HepG2 (cell line): ENCODE measurements around the gene MKNK1. TPM values are rescaled to one million over a fixed set of nuclear protein-coding genes. Genes with fewer than 3 reads are reported as not detected.

Source experiments
- CTCF ChIP-seq: sonication (generic); formaldehyde crosslinking; IDR thresholded peaks from 2 replicates; pipeline ENCODE4 v1.5.0; 2020; ENCODE audit warnings: mild to moderate bottlenecking, missing genetic modification reagents, moderate library complexity
- HOXA7 ChIP-seq: sonication (generic); formaldehyde crosslinking; IDR thresholded peaks from 2 replicates; pipeline ENCODE4 v1.8.1; 2022; ENCODE audit warnings: mild to moderate bottlenecking, missing genetic modification reagents, moderate library complexity
- KDM2A ChIP-seq: sonication (generic); formaldehyde crosslinking; IDR thresholded peaks from 2 replicates; pipeline ENCODE4 v1.4.0; 2020; ENCODE audit warnings: low read depth, missing genetic modification reagents, borderline replicate concordance
- KLF11 ChIP-seq: IDR thresholded peaks from 2 replicates; pipeline ENCODE4 v1.6.1; 2016; ENCODE audit warnings: missing compliant biosample characterization
- NR2C2 ChIP-seq: sonication (generic); formaldehyde crosslinking; IDR thresholded peaks from 2 replicates; pipeline ENCODE4 v1.4.0; 2020; ENCODE audit warnings: missing genetic modification reagents, mild to moderate bottlenecking, moderate library complexity, borderline replicate concordance
- NR2F2 ChIP-seq: IDR thresholded peaks from 2 replicates; pipeline ENCODE4 v1.6.1; 2012; ENCODE audit warnings: low read depth, inconsistent platforms, borderline replicate concordance
- RAD21 ChIP-seq: fragments of 450-650 bp; formaldehyde crosslinking; IDR thresholded peaks from 2 replicates; pipeline ENCODE4 v1.5.0; 2020; ENCODE audit warnings: mild to moderate bottlenecking
- RXRA ChIP-seq: sonication (generic); formaldehyde crosslinking; IDR thresholded peaks from 2 replicates; pipeline ENCODE4 v1.5.1; 2020; ENCODE audit warnings: missing genetic modification reagents
- SMC3 ChIP-seq: IDR thresholded peaks from 2 replicates; pipeline ENCODE4 v1.6.1; 2011; ENCODE audit warnings: low read length, improper control_type of control experiment
- polyA plus RNA-seq, 8 experiments: library from polyadenylated mRNA; depleted of rRNA in 3 of 8; stranded (reverse) in 7 of 8; unstranded in 1 of 8; fragments of >200 nt; fragmentation: Illumina TruSeq in 4 of 8; extraction: Trizol in 4 of 8; gene quantifications; 2 replicates each; pipeline versions ENCODE4 v1.2.1 to v1.2.3, GENCODE V29; 2011 to 2016; ENCODE audit warnings: low read depth in 4 of 8, missing spikeins in 1 of 8, mixed read lengths in 1 of 8; ENCODE audit not compliant: insufficient read depth in 1 of 8
- total RNA-seq, 5 experiments: library from RNA; depleted of rRNA; stranded (reverse); fragments of >200 nt; fragmentation: Illumina TruSeq; extraction: Trizol; gene quantifications; 2 replicates each; pipeline ENCODE4 v1.2.3, GENCODE V29; 2016; ENCODE audit warnings: low read depth in 1 of 5
- TF ChIP-seq, protein P1 (sequence below): sonication (generic); formaldehyde crosslinking; IDR thresholded peaks from 2 replicates; pipeline ENCODE4 v1.8.0; 2022; ENCODE audit warnings: missing genetic modification reagents, mild to moderate bottlenecking, borderline replicate concordance
- TF ChIP-seq, protein P2 (sequence below): IDR thresholded peaks from 2 replicates; pipeline ENCODE4 v1.6.1; 2016; ENCODE audit warnings: control low read depth
- TF ChIP-seq, protein P3 (sequence below): IDR thresholded peaks from 2 replicates; pipeline ENCODE4 v1.6.1; 2018; ENCODE audit warnings: missing genetic modification reagents, mild to moderate bottlenecking, missing compliant biosample characterization

MKNK1 gene
- total and polyA plus RNA-seq, 2 of the 13 experiments (the other 11 are each of a cell fraction or from before 2014, with no cell fraction given): 18.5 to 24.1 TPM

DNA sequence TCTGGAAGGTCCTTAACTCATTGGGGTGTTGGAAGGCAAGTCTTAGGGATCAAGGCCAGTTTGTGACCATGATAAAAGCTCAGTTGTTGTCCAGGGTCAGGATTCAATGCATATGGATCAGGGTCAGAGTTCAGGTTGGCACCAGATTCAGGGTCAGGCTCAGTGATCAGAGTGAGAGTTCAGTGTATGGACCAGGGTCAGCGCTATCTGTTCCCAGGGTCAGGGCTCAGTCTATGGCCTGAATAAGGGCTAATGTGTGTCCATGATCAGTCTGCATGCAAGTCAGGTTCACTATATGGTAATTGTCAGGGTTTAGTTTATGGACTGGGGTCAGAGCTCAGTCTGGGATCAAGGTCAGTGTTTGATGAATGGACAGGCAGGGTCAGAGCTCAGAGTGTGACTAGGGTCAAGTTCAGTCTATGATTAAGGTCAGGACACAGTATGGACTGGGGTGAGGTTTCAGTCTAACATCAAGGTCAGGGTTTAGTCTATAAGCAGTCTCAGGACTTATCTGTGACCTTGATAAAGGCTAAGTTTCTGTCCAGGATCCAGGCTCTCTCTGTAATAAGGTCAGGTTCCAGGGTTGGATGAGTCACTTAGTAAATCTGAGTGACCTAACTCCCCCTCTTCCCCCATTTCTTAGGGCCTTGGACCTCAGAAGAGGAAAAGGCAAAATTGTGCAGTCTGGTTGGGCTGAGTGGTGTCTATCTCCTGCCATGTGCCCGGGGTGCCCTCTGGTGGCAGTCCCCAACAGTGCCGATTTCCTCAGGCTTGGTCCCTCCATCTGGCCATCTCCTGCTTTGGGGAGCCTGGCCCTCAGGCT lies 76.4 kb downstream of the MKNK1 start (continued):
- TF ChIP-seq, protein P1, sequence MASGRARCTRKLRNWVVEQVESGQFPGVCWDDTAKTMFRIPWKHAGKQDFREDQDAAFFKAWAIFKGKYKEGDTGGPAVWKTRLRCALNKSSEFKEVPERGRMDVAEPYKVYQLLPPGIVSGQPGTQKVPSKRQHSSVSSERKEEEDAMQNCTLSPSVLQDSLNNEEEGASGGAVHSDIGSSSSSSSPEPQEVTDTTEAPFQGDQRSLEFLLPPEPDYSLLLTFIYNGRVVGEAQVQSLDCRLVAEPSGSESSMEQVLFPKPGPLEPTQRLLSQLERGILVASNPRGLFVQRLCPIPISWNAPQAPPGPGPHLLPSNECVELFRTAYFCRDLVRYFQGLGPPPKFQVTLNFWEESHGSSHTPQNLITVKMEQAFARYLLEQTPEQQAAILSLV (CRISPR knock-in tag): 0 out of 2 replicates have a peak, but pooled peaks have one; percentile 18
- TF ChIP-seq CTCF: peak; percentile 95
- TF ChIP-seq NR2C2: peak; percentile 60; the same call in 1 of the 2 replicates
- TF ChIP-seq HOXA7 (CRISPR knock-in tag): no peak
- TF ChIP-seq SMC3: peak; percentile 92
- peak; percentile 54; the same call in 1 of the 2 replicates for TF ChIP-seq NR2F2
- TF ChIP-seq, protein P2, sequence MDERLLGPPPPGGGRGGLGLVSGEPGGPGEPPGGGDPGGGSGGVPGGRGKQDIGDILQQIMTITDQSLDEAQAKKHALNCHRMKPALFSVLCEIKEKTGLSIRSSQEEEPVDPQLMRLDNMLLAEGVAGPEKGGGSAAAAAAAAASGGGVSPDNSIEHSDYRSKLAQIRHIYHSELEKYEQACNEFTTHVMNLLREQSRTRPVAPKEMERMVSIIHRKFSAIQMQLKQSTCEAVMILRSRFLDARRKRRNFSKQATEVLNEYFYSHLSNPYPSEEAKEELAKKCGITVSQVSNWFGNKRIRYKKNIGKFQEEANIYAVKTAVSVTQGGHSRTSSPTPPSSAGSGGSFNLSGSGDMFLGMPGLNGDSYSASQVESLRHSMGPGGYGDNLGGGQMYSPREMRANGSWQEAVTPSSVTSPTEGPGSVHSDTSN: no peak
- TF ChIP-seq RXRA (CRISPR knock-in tag): peak; percentile 43; the same call in 1 of the 2 replicates
- 0 out of 2 replicates have a peak, but pooled peaks have one; percentile 41 for TF ChIP-seq KDM2A
- TF ChIP-seq RAD21: peak; percentile 90
- TF ChIP-seq KLF11 (CRISPR knock-in tag): no peak
- TF ChIP-seq, protein P3, sequence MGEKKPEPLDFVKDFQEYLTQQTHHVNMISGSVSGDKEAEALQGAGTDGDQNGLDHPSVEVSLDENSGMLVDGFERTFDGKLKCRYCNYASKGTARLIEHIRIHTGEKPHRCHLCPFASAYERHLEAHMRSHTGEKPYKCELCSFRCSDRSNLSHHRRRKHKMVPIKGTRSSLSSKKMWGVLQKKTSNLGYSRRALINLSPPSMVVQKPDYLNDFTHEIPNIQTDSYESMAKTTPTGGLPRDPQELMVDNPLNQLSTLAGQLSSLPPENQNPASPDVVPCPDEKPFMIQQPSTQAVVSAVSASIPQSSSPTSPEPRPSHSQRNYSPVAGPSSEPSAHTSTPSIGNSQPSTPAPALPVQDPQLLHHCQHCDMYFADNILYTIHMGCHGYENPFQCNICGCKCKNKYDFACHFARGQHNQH (CRISPR knock-in tag): peak; percentile 45; the same call in 1 of the 2 replicates
